Gastrocnemius medialis (tissue), 4 donors: Measurements from ENCODE around the gene CARD9. TPM values are rescaled to one million over a fixed set of nuclear protein-coding genes. Genes with fewer than 3 reads are reported as not detected.

Source experiments
- ATAC-seq, 2 donors: fragments of 150-250 bp; one replicate each; pipeline ENCODE4 v1.9.1; 2016
- DNase-seq, 2 donors: peaks; one replicate each; pipeline ENCODE4 v3.0.0-alpha.2; 2019
- H3K27ac ChIP-seq, 4 donors: fragments of 200-600 bp; sonication (generic); 1 replicate in 1 of 4; 2 replicates in 3 of 4; pipeline ENCODE4 v1.5.1; 2016 to 2018; ENCODE audit warnings: mild to moderate bottlenecking in 2 of 4, moderate library complexity in 1 of 4
- H3K27me3 ChIP-seq, 3 donors: fragments of 200-600 bp; sonication (generic) in 2 of 3; 1 replicate in 1 of 3; 2 replicates in 2 of 3; pipeline versions ENCODE4 v1.5.1 to v1.6.0; 2016 to 2019; ENCODE audit warnings: mild to moderate bottlenecking in 1 of 3, moderate library complexity in 1 of 3
- H3K36me3 ChIP-seq, 2 donors: fragments of 200-600 bp; sonication (generic) in 1 of 2; one replicate each; pipeline ENCODE4 v1.5.1; 2017 to 2018
- H3K4me1 ChIP-seq, 2 donors: fragments of 200-600 bp; sonication (generic) in 1 of 2; one replicate each; pipeline ENCODE4 v1.5.1; 2016 to 2017; ENCODE audit warnings: mild to moderate bottlenecking in 2 of 2
- H3K4me3 ChIP-seq, 4 donors: fragments of 200-600 bp; sonication (generic) in 3 of 4; 1 replicate in 1 of 4; 2 replicates in 3 of 4; pipeline ENCODE4 v1.5.1; 2016 to 2019; ENCODE audit warnings: mild to moderate bottlenecking in 2 of 4
- H3K9me3 ChIP-seq, 3 donors: fragments of 200-600 bp; sonication (generic) in 2 of 3; 1 replicate in 1 of 3; 2 replicates in 2 of 3; pipeline ENCODE4 v1.5.1; 2016 to 2019
- POLR2A ChIP-seq, 2 donors: fragments of 450-650 bp; IDR thresholded peaks; one replicate each; pipeline ENCODE4 v1.6.1; 2017; ENCODE audit warnings: antibody characterized with exemption in 2 of 2, mild to moderate bottlenecking in 2 of 2, moderate library complexity in 2 of 2
- in situ Hi-C, 4 donors: fragments of 200-750 bp; cut with MboI; loops; one replicate each; pipeline versions ENCODE4 v1.15.0 to v1.8.0; 2017; ENCODE audit warnings: low sequenced_read_pairs in 4 of 4
- intact Hi-C: fragments of 100-400 bp; cut with DNase I; formaldehyde crosslinking; loops from one replicate; pipeline ENCODE4 v1.15.1; 2023; ENCODE audit warnings: low total_unique reads
- total RNA-seq, 4 donors: library from RNA; depleted of rRNA; stranded (reverse); fragments of >200 nt; gene quantifications; one replicate each; pipeline versions ENCODE4 v1.1.0 to v1.2.3, GENCODE V29; 2016
- TF ChIP-seq, protein P1 (sequence below), 5 experiments: fragments of 450-650 bp in 3 of 5; fragments of 200-600 bp in 2 of 5; sonication (generic) in 2 of 5; IDR thresholded peaks in 4 of 5; conservative IDR thresholded peaks in 1 of 5; 1 replicate in 4 of 5; 2 replicates in 1 of 5; pipeline ENCODE4 v1.5.1; 2016 to 2019; ENCODE audit warnings: antibody characterized with exemption in 5 of 5, mild to moderate bottlenecking in 3 of 5, moderate library complexity in 3 of 5

CARD9 gene
- total RNA-seq, 4 donors from 2014 or later, result 0.34 to 1.2 (median 0.69) TPM

- no peak for ATAC-seq
- TF ChIP-seq, protein P1, sequence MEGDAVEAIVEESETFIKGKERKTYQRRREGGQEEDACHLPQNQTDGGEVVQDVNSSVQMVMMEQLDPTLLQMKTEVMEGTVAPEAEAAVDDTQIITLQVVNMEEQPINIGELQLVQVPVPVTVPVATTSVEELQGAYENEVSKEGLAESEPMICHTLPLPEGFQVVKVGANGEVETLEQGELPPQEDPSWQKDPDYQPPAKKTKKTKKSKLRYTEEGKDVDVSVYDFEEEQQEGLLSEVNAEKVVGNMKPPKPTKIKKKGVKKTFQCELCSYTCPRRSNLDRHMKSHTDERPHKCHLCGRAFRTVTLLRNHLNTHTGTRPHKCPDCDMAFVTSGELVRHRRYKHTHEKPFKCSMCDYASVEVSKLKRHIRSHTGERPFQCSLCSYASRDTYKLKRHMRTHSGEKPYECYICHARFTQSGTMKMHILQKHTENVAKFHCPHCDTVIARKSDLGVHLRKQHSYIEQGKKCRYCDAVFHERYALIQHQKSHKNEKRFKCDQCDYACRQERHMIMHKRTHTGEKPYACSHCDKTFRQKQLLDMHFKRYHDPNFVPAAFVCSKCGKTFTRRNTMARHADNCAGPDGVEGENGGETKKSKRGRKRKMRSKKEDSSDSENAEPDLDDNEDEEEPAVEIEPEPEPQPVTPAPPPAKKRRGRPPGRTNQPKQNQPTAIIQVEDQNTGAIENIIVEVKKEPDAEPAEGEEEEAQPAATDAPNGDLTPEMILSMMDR (IDR thresholded peaks at IDR 0.05 in 4 of 5, conservative IDR thresholded peaks at IDR 0.05 in 1 of 5), result no peak
- TF ChIP-seq POLR2A (IDR thresholded peaks at IDR 0.05), result no peak
- Histone ChIP-seq H3K36me3 (peaks cover 0 to 73% of the 10 kb centered on the region in 2 donors), H3K9me3 (no peaks in the 10 kb centered on the region), H3K27me3 (no peaks in the 10 kb centered on the region), H3K4me3 (no peak overlapping the region), H3K4me1 (no peaks in the 10 kb centered on the region), H3K27ac (no peak overlapping the region)
- DNase-seq, result no peak
- intact Hi-C loops, result no loop called here
- in situ Hi-C loops, result no loop called here
Observed at GRCh38 chr9:136391737-136392537, 18.5 kb upstream of the CARD9 start.

- Histone ChIP-seq H3K27ac (no peak overlapping the region), H3K36me3 (peaks cover 3 to 63% of the 10 kb centered on the region in 2 donors), H3K27me3 (no peaks in the 10 kb centered on the region), H3K4me1 (no peaks in the 10 kb centered on the region), H3K4me3 (no peak overlapping the region), H3K9me3 (no peaks in the 10 kb centered on the region)
- TF ChIP-seq, protein P1 (IDR thresholded peaks at IDR 0.05 in 4 of 5, conservative IDR thresholded peaks at IDR 0.05 in 1 of 5), result no peak
- in situ Hi-C loops (no loop called here), intact Hi-C loops (no loop called here)
- DNase-seq, result no peak
- ATAC-seq, result no peak
Observed at GRCh38 chr9:136389396-136389795, 15.9 kb upstream of the CARD9 start.

DNA sequence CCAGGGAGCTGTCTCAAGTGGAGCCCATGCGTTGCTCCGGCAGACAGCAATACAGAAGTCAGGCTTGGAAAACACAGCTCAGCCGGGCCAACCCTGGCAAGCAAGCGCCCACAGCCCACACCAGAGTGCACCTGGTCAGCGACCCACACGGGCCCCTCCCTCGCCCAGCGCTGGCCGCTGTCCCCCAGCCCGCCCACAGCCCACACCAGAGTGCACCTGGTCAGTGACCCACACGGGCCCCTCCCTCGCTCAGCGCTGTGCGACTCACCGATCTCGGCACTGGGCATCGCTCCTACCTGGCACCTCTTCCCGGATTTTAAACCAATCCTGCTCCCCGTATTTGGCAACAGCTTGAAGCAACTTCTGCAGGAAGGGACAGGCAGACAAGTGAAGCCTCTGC is 13.7 kb upstream of the CARD9 start:
- Histone ChIP-seq H3K4me1 (no peaks in the 10 kb centered on the region), H3K27ac (no peak overlapping the region), H3K9me3 (no peaks in the 10 kb centered on the region), H3K4me3 (no peak overlapping the region), H3K36me3 (peaks cover 3 to 61% of the 10 kb centered on the region in 2 donors), H3K27me3 (no peaks in the 10 kb centered on the region)
- DNase-seq (no peak), ATAC-seq (no peak)
- in situ Hi-C loops (no loop called here), intact Hi-C loops (no loop called here)
- TF ChIP-seq, protein P1 (IDR thresholded peaks at IDR 0.05 in 4 of 5, conservative IDR thresholded peaks at IDR 0.05 in 1 of 5), result no peak
- no peak for TF ChIP-seq POLR2A (IDR thresholded peaks at IDR 0.05)

DNA sequence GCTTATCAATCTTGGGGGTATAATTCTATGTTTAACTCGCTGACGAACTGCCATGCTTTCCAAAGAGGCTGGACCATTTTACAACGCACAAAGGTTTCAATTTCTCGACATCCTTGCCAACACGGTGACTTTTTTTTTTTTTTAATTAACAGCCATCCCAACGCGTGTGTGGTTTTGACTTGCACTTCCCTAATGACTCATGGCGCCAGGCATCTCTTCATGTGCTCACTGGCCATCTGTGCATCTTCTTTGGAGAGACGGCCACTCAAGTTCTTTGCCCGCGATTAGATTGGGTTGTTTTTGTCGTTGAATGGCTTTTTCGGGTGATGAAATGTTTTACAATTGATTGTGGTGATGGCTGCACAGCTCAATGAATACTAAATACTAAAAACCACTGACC is 12.5 kb upstream of the CARD9 start:
- TF ChIP-seq, protein P1 (IDR thresholded peaks at IDR 0.05 in 4 of 5, conservative IDR thresholded peaks at IDR 0.05 in 1 of 5), result no peak
- TF ChIP-seq POLR2A (IDR thresholded peaks at IDR 0.05), result no peak
- H3K36me3 ChIP-seq, result peaks cover 3 to 64% of the 10 kb centered on the region in 2 donors
- ATAC-seq (no peak), DNase-seq (no peak)
- H3K27me3 ChIP-seq, result no peaks in the 10 kb centered on the region
- intact Hi-C loops (no loop called here), in situ Hi-C loops (no loop called here)
- no peaks in the 10 kb centered on the region for H3K9me3 ChIP-seq
- H3K27ac ChIP-seq, result no peak overlapping the region
- H3K4me1 ChIP-seq, result no peaks in the 10 kb centered on the region
- no peak overlapping the region for H3K4me3 ChIP-seq
